ENCODE measurements around the gene PRKAR2A. TPM values are rescaled to one million over a fixed set of nuclear protein-coding genes. Genes with fewer than 3 reads are reported as not detected.
A peak's percentile ranks its signal among the peaks of the same experiment; 100 is the strongest.

Gene PRKAR2A
- total and polyA plus RNA-seq, 2 experiments from 2014 or later, result 13.5 to 30.2 TPM

DNA sequence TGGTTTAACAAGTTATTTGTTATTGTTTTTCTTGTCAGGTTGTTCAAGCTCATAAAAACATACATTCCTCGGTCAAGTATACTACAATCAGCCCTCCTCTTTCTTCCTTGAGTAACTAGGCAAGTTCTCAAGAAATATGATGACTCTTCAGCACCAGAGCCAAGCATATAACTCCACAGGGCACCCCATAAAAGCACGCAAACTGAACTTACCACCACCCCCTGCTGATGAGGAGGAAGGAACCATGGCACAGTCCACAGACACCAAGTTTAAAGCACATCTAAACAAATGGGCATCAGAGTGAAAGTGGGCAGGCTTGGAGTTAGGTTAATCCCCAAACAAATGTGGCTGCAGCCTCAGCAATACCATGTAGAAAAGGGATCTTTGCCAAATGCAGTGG lies 135.9 kb downstream of the PRKAR2A start:
- peaks cover 2% of the 10 kb centered on the region for H3K27me3 Mint-ChIP-seq (ENCODE audit: insufficient read depth, low read depth, poor library complexity)
- H4K20me1 ChIP-seq (replicated peaks; ENCODE audit: insufficient read depth), result peaks cover 65% of the 10 kb centered on the region
- H3K36me3 Mint-ChIP-seq (ENCODE audit: low read depth), result peaks cover 80% of the 10 kb centered on the region
- peaks cover 24% of the 10 kb centered on the region for H3K4me1 ChIP-seq (ENCODE audit: insufficient read depth)
- H3K9me2 ChIP-seq (ENCODE audit: insufficient read depth), result no peaks in the 10 kb centered on the region
- H3K4me1 Mint-ChIP-seq, result peaks cover 37% of the 10 kb centered on the region
- DNase-seq (ENCODE audit: low spot score), result no peak
- ATAC-seq, result no peak
- no peaks in the 10 kb centered on the region for H3K27me3 ChIP-seq (ENCODE audit: insufficient read depth)
- no peak overlapping the region for H3K4me2 ChIP-seq
- peak overlapping the region; percentile 14; the same call in 1 of the 2 replicates for H3K27ac Mint-ChIP-seq
- TF ChIP-seq, protein P1, sequence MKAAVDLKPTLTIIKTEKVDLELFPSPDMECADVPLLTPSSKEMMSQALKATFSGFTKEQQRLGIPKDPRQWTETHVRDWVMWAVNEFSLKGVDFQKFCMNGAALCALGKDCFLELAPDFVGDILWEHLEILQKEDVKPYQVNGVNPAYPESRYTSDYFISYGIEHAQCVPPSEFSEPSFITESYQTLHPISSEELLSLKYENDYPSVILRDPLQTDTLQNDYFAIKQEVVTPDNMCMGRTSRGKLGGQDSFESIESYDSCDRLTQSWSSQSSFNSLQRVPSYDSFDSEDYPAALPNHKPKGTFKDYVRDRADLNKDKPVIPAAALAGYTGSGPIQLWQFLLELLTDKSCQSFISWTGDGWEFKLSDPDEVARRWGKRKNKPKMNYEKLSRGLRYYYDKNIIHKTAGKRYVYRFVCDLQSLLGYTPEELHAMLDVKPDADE (IDR thresholded peaks at IDR 0.05), result no peak
- TF ChIP-seq, protein P2, sequence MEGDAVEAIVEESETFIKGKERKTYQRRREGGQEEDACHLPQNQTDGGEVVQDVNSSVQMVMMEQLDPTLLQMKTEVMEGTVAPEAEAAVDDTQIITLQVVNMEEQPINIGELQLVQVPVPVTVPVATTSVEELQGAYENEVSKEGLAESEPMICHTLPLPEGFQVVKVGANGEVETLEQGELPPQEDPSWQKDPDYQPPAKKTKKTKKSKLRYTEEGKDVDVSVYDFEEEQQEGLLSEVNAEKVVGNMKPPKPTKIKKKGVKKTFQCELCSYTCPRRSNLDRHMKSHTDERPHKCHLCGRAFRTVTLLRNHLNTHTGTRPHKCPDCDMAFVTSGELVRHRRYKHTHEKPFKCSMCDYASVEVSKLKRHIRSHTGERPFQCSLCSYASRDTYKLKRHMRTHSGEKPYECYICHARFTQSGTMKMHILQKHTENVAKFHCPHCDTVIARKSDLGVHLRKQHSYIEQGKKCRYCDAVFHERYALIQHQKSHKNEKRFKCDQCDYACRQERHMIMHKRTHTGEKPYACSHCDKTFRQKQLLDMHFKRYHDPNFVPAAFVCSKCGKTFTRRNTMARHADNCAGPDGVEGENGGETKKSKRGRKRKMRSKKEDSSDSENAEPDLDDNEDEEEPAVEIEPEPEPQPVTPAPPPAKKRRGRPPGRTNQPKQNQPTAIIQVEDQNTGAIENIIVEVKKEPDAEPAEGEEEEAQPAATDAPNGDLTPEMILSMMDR (conservative IDR thresholded peaks at IDR 0.05; ENCODE audit: low read depth in 2 of 2), result no peak
- TF ChIP-seq, protein P3, sequence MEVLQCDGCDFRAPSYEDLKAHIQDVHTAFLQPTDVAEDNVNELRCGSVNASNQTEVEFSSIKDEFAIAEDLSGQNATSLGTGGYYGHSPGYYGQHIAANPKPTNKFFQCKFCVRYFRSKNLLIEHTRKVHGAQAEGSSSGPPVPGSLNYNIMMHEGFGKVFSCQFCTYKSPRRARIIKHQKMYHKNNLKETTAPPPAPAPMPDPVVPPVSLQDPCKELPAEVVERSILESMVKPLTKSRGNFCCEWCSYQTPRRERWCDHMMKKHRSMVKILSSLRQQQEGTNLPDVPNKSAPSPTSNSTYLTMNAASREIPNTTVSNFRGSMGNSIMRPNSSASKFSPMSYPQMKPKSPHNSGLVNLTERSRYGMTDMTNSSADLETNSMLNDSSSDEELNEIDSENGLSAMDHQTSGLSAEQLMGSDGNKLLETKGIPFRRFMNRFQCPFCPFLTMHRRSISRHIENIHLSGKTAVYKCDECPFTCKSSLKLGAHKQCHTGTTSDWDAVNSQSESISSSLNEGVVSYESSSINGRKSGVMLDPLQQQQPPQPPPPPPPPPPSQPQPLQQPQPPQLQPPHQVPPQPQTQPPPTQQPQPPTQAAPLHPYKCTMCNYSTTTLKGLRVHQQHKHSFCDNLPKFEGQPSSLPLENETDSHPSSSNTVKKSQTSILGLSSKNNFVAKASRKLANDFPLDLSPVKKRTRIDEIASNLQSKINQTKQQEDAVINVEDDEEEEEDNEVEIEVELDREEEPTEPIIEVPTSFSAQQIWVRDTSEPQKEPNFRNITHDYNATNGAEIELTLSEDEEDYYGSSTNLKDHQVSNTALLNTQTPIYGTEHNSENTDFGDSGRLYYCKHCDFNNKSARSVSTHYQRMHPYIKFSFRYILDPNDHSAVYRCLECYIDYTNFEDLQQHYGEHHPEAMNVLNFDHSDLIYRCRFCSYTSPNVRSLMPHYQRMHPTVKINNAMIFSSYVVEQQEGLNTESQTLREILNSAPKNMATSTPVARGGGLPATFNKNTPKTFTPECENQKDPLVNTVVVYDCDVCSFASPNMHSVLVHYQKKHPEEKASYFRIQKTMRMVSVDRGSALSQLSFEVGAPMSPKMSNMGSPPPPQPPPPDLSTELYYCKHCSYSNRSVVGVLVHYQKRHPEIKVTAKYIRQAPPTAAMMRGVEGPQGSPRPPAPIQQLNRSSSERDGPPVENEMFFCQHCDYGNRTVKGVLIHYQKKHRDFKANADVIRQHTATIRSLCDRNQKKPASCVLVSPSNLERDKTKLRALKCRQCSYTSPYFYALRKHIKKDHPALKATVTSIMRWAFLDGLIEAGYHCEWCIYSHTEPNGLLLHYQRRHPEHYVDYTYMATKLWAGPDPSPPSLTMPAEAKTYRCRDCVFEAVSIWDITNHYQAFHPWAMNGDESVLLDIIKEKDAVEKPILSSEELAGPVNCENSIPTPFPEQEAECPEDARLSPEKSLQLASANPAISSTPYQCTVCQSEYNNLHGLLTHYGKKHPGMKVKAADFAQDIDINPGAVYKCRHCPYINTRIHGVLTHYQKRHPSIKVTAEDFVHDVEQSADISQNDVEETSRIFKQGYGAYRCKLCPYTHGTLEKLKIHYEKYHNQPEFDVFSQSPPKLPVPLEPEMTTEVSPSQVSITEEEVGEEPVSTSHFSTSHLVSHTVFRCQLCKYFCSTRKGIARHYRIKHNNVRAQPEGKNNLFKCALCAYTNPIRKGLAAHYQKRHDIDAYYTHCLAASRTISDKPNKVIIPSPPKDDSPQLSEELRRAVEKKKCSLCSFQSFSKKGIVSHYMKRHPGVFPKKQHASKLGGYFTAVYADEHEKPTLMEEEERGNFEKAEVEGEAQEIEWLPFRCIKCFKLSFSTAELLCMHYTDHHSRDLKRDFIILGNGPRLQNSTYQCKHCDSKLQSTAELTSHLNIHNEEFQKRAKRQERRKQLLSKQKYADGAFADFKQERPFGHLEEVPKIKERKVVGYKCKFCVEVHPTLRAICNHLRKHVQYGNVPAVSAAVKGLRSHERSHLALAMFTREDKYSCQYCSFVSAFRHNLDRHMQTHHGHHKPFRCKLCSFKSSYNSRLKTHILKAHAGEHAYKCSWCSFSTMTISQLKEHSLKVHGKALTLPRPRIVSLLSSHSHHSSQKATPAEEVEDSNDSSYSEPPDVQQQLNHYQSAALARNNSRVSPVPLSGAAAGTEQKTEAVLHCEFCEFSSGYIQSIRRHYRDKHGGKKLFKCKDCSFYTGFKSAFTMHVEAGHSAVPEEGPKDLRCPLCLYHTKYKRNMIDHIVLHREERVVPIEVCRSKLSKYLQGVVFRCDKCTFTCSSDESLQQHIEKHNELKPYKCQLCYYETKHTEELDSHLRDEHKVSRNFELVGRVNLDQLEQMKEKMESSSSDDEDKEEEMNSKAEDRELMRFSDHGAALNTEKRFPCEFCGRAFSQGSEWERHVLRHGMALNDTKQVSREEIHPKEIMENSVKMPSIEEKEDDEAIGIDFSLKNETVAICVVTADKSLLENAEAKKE (CRISPR knock-in tag; IDR thresholded peaks at IDR 0.05), result no peak
- TF ChIP-seq EZH2 (IDR thresholded peaks at IDR 0.05; ENCODE audit: low read depth, unreplicated experiment) (no peak), NANOG (IDR thresholded peaks at IDR 0.05; ENCODE audit: borderline replicate concordance) (no peak)
- peaks cover 30% of the 10 kb centered on the region for H3K36me3 ChIP-seq (ENCODE audit: insufficient read depth)
- H3K4me3 ChIP-seq, result no peak overlapping the region
- peaks cover 14% of the 10 kb centered on the region for H3F3A ChIP-seq (replicated peaks; ENCODE audit: low read depth)
- peak overlapping the region; percentile 35; the same call in 1 of the 2 replicates for H3K27ac ChIP-seq (ENCODE audit: low read depth)
- peaks cover 100% of the 10 kb centered on the region for H3K79me2 ChIP-seq (replicated peaks; ENCODE audit: insufficient read depth)
- no peaks in the 10 kb centered on the region for H3K9me3 Mint-ChIP-seq
- no peak overlapping the region; the same call in 2 of the 3 replicates for H3K4me3 Mint-ChIP-seq
- H2AFZ ChIP-seq, result no peak overlapping the region
